ENCODE measurements around the gene THADA. TPM values are rescaled to one million over a fixed set of nuclear protein-coding genes. Genes with fewer than 3 reads are reported as not detected.

The THADA gene
- total RNA-seq, 4 donors from 2014 or later, result 32.5 to 41.6 (median 39.0) TPM

- ATAC-seq (ENCODE audit: low FRiP score) (no peak), DNase-seq (ENCODE audit: low spot score) (no peak)
- TF ChIP-seq, protein P1, sequence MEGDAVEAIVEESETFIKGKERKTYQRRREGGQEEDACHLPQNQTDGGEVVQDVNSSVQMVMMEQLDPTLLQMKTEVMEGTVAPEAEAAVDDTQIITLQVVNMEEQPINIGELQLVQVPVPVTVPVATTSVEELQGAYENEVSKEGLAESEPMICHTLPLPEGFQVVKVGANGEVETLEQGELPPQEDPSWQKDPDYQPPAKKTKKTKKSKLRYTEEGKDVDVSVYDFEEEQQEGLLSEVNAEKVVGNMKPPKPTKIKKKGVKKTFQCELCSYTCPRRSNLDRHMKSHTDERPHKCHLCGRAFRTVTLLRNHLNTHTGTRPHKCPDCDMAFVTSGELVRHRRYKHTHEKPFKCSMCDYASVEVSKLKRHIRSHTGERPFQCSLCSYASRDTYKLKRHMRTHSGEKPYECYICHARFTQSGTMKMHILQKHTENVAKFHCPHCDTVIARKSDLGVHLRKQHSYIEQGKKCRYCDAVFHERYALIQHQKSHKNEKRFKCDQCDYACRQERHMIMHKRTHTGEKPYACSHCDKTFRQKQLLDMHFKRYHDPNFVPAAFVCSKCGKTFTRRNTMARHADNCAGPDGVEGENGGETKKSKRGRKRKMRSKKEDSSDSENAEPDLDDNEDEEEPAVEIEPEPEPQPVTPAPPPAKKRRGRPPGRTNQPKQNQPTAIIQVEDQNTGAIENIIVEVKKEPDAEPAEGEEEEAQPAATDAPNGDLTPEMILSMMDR (IDR thresholded peaks at IDR 0.05), result no peak
These were observed 35.9 kb upstream of the THADA start for GRCh38 chr2:43631618-43632317.

DNA sequence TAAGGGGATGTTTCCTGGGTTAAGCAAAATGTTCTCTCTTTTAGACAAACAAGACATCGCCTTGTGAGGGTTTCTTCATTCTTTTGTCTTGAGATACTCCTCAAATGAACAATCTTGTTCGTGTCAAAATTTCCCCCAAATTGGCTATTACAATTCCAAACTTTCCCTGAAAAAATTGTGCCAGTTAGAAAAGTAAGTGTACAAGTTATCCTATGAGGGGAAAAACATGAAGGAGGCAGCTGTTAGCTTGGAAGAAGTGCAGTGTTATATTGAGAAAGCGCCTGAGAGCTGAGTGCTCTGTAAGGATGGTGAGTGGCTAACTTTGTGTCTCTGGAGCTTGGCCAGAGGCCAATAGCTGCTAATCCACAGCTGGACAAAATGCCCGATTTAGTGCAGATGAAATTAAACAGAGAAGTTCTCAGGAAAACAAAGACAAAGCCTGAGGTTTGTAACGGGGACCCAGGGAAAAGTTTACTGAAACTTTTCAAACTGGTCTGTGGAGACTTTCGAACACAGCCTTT is 27.2 kb upstream of the THADA start:
- no peak for ATAC-seq (ENCODE audit: low FRiP score)
- DNase-seq (ENCODE audit: low spot score), result no peak
- TF ChIP-seq, protein P1 (IDR thresholded peaks at IDR 0.05), result no peak

GRCh38 chr2:43619511-43619910 is 23.7 kb upstream of the THADA start:
- ATAC-seq (ENCODE audit: low FRiP score) (no peak), DNase-seq (ENCODE audit: low spot score) (no peak)
- TF ChIP-seq, protein P1 (IDR thresholded peaks at IDR 0.05), result no peak

- no peak for ATAC-seq (ENCODE audit: low FRiP score)
- TF ChIP-seq, protein P1 (IDR thresholded peaks at IDR 0.05), result no peak
- no peak for DNase-seq (ENCODE audit: low spot score)
These were observed 21.3 kb upstream of the THADA start for GRCh38 chr2:43616967-43617680.

DNA sequence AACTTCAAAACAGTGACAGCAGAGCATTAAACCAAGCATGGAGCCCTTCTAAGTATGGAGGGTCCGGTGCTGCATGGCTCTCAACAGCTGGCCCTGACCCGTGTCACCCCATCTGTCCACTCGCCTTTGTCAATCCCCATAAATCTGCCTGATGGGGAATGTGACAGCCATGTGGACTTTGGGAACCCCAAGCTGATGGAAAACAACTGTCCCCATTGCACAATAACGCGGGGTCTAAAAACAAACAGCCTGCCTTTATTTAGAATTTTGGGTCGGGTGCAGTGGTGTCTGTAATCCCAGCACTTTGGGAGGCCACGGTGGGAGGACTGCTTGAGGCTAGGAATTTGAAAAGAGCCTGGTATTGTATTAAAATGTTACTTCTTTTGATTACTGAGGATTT is 17.1 kb upstream of the THADA start:
- ATAC-seq (ENCODE audit: low FRiP score) (peak; percentile 29), DNase-seq (ENCODE audit: low spot score) (no peak)
- TF ChIP-seq, protein P1 (IDR thresholded peaks at IDR 0.05), result no peak

DNA sequence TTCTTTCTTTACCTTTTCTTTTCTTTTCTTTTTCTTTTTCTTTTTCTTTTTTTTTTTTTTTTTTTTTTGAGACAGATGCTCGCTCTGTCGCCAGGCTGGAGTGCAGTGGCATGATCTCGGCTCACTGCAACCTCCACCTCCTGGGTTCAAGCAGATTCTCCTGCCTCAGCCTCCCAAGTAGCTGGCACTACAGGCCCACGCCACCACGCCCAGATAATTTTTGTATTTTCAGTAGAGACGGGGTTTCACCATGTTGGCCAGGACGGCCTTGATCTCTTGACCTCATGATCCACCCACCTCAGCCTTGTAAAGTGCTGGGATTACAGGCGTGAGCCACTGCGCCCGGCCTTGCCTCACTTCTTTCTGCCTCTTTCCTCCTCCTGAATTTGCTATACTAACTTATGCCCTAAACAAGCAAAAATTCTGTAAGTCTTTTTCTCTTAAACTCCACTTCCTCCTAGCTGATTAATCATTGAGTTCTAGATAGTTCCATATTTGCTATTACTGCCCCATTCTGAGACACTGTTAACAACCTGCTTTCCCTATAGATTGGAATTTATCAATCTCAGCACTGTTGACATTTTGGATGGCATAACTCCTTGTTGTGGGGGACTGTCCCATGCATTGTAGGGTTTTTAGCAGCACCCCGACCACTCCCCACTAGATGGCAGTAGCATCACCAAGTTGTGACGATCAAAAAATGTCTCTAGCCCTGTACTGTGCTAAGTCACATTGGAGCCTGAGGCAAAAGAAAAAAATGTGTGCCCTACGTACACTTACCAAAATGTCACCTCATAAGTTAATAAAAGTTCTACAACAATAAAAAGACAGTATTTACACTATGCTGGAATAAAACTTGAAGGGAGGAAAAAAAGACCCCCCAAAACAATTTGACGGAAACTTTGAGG is 16.4 kb upstream of the THADA start:
- peak; percentile 65 for DNase-seq (ENCODE audit: low spot score)
- TF ChIP-seq, protein P1 (IDR thresholded peaks at IDR 0.05), result no peak
- ATAC-seq (ENCODE audit: low FRiP score), result peak; percentile 91

Measured in omental fat pad (tissue), 4 donors.